ENCODE data around the gene TMEM18.

- TF ChIP-seq, protein P1, sequence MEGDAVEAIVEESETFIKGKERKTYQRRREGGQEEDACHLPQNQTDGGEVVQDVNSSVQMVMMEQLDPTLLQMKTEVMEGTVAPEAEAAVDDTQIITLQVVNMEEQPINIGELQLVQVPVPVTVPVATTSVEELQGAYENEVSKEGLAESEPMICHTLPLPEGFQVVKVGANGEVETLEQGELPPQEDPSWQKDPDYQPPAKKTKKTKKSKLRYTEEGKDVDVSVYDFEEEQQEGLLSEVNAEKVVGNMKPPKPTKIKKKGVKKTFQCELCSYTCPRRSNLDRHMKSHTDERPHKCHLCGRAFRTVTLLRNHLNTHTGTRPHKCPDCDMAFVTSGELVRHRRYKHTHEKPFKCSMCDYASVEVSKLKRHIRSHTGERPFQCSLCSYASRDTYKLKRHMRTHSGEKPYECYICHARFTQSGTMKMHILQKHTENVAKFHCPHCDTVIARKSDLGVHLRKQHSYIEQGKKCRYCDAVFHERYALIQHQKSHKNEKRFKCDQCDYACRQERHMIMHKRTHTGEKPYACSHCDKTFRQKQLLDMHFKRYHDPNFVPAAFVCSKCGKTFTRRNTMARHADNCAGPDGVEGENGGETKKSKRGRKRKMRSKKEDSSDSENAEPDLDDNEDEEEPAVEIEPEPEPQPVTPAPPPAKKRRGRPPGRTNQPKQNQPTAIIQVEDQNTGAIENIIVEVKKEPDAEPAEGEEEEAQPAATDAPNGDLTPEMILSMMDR (IDR thresholded peaks at IDR 0.05), result no peak
- no peak for TF ChIP-seq POLR2A (IDR thresholded peaks at IDR 0.05)
These were observed 48.3 kb upstream of the TMEM18 start for GRCh38 chr2:725468-725867.
